HG03432 (cell line): Measurements from ENCODE around the gene RAB35.
"Not testable (repeated sequence)": the region's sequence is repeated elsewhere in the genome, so short reads cannot be mapped to it uniquely, and the experiment has no call there.

Experiments used
- ATAC-seq: cut with Tn5 transposase; IDR thresholded peaks from one replicate; pipeline ENCODE4 v1.9.1; 2021; ENCODE audit warnings: mild to moderate bottlenecking, moderate library complexity; ENCODE audit not compliant: unreplicated experiment

The RAB35 gene

DNA sequence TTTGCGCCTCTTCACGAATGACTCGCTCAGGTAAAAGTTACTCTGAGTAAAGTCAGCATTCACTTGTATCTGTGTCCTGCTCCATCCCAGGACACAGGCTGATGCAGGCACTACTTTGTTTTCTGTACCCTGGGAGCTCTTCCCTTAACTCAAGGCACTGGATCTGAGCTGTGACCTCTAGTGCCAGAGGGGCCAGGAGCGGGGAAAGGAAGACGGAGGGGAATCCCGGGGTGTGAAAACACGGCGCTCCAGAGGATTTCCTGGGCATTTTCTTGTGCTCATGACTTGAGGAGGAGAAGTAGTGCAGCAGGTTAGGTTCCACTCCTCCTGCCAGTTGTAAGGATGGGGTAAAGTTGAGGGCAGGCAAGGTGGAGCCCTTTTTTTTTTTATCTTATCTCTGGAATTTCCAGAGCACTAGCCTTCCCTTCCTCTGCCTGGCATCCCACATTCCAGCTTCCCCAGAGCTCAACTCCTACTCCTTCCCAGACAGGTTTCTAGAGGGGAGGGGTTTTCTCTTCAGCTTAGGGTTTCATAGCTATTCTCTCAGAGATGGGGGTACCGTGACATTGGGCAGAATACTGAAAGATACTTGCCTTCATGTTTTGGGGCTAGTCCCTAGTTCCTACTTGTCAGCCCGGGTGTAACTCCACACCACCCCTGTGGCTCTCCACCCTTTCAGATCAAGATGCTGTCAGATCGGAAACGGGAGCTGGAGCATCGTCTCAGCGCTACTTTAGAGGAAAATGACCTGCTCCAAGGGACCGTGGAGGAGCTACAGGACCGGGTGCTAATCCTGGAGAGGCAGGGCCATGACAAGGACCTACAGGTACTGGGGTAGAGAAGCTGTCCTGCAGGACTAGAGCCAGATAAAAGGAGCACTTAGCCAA, 52.3 kb downstream of the RAB35 start:
- ATAC-seq = no peak

DNA sequence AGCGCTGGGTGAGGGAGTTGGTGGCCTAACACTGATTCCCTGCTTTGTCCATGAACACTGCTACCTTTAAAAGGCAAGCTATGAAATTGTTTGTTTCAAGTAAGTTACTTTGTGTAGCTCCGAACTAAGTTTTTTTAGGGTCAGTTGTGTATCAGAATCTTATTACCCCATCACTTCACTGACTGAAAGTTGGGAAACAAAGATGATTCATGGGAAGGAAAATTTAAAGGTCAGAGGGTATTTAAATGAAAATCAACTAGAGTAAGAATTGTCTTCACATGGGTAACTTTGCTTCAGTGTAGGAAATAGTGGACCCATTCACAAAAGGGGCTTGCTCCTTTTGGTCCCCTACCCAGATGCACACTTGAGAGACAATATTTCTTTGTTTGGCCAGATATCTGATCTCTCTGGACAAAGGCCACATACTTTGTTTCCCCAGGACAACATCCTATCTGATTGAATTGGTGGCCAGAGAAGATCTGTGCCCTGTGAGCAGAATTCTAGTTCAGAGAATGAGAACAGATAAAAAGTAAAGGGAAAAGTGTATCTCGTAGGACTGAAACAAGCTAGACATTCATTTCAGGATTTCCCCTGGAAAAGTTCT, 53.5 kb downstream of the RAB35 start:
- ATAC-seq = no peak

- ATAC-seq = no peak
Observed at GRCh38 chr12:120061575-120062214, 54.9 kb downstream of the RAB35 start.

GRCh38 chr12:120060717-120061116, 55.8 kb downstream of the RAB35 start:
- ATAC-seq = no peak

- no peak for ATAC-seq
Observed at GRCh38 chr12:120060196-120060595, 56.4 kb downstream of the RAB35 start.

DNA sequence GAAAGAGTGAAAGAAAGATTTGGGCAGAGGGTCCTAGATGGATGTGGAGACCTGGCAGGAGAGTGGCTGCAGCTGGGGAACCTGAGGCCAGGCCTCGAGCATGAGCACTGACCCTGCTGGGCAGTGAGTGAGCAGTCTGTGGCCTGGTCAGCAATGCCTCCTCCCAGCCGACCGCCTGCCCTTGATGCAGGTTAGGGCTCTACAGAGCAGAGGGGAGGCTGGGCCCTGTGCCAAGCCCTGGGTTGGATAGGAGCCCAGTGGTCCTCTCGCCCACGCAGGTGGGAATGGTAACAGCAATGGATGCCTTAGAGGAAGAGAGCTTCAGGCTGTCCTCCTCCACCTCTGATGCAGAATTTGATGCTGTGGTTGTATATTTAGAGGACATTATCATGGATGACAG, 59.8 kb downstream of the RAB35 start:
- no peak for ATAC-seq

- no peak for ATAC-seq
Observed at GRCh38 chr12:120055231-120056000, 61.1 kb downstream of the RAB35 start.

DNA sequence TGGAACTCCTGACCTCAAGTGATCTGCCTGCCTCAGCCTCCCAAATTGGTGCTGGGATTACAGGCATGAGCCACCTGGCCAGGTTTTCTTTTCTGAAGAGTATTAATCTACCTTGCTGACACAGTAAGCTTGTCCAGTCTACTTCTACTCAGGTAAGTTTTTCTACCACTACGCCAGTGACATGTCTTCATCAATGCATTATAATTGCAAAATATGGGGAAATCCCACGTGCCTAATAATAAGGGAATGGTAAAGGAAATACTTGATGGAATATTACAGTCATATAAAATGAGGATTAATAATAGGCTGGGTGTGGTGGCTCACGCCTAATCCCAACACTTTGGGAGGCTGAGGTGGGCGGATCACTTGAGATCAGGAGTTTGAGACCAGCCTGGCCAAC, 62.3 kb downstream of the RAB35 start:
- ATAC-seq = no peak

DNA sequence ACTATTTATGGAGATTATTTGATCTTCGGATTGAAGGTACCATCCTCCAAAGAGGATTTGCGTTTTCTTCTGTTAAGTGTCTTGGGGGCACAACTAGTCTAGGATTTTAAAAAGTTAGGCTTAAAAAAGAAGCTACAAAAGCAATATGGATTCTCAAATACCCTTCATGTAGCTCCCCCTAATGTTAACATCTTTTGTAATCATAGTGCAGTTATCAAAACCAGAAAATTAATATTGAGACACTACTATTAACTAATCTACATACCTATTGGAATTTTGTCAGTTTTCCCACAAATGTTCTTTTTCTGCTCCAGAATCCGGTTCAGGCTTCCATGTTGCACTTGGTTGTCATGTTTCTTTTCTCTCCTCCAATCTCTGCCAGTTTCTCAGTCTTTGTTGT, 65.0 kb downstream of the RAB35 start:
- ATAC-seq = no peak

DNA sequence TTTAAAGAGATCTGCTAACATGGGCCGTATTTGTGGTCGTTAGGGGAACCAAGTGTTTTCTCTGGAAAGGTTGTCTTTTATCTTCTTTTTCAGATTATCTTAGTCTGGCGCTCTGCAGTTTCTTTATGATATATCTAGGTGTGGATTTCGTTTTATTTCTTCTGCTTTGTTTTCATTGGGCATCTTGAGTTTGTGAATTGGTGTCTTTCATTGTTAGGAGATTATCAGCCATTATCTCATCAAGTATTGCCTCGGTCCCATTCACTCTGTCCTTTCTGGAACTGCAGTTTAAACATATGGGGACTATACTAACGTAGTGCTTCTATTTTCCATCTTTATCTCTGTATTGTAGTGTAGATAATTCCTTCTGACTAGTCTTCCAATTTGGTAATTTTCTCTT, 67.1 kb downstream of the RAB35 start:
- no peak for ATAC-seq

DNA sequence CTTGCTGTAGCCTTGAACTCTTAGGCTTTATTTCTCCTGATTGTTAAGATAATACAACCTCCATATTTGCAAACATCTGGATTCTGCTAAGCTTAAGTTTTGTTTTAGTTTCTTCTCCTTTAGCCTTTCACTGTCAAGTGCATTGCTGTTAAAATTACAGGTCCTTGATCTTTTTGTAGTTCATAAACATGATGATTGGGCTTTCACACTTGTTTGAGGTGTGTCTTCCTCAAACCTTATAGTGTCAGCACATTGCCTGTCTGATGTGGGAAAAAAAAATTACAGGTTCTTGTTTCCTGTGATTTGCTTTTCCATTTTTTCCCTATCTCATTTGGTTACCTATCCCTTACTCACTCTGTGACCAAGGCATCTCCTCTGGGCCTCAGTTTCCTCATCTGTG, 68.3 kb downstream of the RAB35 start:
- ATAC-seq = no peak

DNA sequence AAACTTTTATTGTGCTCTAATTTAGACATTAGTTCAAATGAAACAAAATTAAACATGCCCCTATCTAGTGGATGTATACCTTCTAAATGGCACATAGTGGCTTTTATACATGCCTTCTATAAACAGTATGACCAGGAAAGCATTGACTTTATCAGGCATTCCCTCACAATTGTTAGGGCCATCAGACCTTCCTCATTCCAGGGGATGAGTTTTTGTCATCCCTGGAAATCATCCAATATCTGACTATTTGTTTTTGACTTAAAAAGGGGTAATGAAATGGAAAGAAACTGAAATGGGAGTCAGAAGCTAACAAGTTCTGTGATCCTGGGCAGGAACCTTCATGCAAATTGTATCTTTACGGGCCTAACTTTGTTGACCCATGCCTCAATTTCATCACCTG, 69.5 kb downstream of the RAB35 start:
- ATAC-seq = no peak

DNA sequence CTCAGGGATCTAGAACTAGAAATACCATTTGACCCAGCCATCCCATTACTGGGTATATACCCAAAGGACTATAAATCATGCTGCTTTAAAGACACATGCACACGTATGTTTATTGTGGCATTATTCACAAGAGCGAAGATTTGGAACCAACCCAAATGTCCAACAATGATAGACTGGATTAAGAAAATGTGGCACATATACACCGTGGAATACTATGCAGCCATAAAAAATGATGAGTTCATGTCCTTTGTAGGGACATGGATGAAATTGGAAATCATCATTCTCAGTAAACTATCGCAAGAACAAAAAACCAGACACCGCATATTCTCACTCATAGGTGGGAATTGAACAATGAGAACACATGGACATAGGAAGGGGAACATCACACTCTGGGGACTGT, 71.2 kb downstream of the RAB35 start:
- ATAC-seq = not testable (repeated sequence)
